HUES6 (cell line): Measurements from ENCODE around the gene MAD1L1.

Source experiments
- H3K27ac ChIP-seq: 2 replicates; pipeline ENCODE4 v1.7.0; 2013; ENCODE audit warnings: low read depth, mild to moderate bottlenecking, low read length, inconsistent platforms
- H3K27me3 ChIP-seq: 2 replicates; pipeline ENCODE4 v1.6.1; 2013; ENCODE audit warnings: low read length; ENCODE audit not compliant: control insufficient read depth, insufficient read depth
- H3K36me3 ChIP-seq: 2 replicates; pipeline ENCODE4 v1.6.1; 2013; ENCODE audit warnings: low read length; ENCODE audit not compliant: control insufficient read depth, insufficient read depth
- H3K4me1 ChIP-seq: 2 replicates; pipeline ENCODE4 v1.6.1; 2013; ENCODE audit warnings: low read length; ENCODE audit not compliant: control insufficient read depth, insufficient read depth
- H3K4me3 ChIP-seq: 2 replicates; pipeline ENCODE4 v1.5.1; 2013; ENCODE audit warnings: low read depth, low read length
- H3K9ac ChIP-seq: one replicate; pipeline ENCODE4 v1.6.1; 2013; ENCODE audit warnings: mild to moderate bottlenecking, low read length
- H3K9me3 ChIP-seq: 2 replicates; pipeline ENCODE4 v1.6.1; 2013; ENCODE audit warnings: low read depth, low read length; ENCODE audit not compliant: control insufficient read depth, insufficient read depth

Gene MAD1L1

GRCh38 chr7:1925349-1925748 lies 307.4 kb downstream of the MAD1L1 start:
- no peak overlapping the region for H3K9ac ChIP-seq
- no peaks in the 10 kb centered on the region for H3K9me3 ChIP-seq
- no peaks in the 10 kb centered on the region for H3K4me1 ChIP-seq
- no peaks in the 10 kb centered on the region for H3K36me3 ChIP-seq
- H3K4me3 ChIP-seq, result no peak overlapping the region
- no peaks in the 10 kb centered on the region for H3K27me3 ChIP-seq
- no peak overlapping the region for H3K27ac ChIP-seq

GRCh38 chr7:1924258-1924817 lies 308.4 kb downstream of the MAD1L1 start:
- H3K36me3 ChIP-seq, result no peaks in the 10 kb centered on the region
- no peak overlapping the region for H3K27ac ChIP-seq
- H3K27me3 ChIP-seq, result no peaks in the 10 kb centered on the region
- H3K9me3 ChIP-seq, result no peaks in the 10 kb centered on the region
- H3K4me1 ChIP-seq, result no peaks in the 10 kb centered on the region
- H3K9ac ChIP-seq, result no peak overlapping the region
- no peak overlapping the region for H3K4me3 ChIP-seq

DNA sequence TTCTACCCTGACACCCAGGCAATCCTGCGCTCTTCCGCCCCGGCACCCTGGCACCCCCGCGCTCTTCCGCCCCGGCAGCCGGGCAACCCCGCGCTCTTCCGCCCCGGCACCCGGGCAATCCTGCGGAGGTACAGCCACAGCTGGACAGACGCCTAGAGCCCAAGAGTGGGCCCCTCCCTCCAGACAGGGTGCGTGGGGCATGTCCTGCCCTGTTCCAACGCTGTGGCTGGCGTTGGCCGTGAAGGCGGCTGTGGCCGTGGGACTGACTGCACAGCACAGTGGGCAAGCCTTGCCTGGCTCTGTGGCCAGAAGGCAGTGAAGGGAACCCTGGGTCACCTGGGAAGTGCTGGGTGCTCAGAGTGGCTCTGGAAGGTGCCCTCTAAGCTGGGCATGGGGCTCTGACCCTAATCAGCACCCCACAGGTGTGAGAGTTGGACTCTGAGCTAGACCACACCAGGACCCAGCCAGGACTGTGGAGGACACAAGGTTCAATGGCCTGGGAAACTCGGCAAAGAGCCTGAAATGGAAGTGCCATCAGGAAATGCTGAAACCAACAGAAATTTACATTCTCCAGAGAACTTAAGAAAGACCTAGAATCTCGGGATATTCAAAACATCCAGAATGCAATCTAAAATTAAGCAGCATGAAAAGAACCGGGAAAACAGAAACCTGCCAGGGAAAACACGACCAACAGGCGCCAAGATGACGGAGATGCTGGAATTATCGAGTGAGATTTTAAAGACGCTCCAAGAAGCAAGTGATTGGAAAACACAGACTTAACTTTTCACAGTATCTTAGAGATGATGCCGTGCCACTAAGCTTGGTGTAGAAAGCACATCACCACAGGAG lies 309.1 kb downstream of the MAD1L1 start:
- no peak overlapping the region for H3K9ac ChIP-seq
- no peaks in the 10 kb centered on the region for H3K4me1 ChIP-seq
- no peaks in the 10 kb centered on the region for H3K9me3 ChIP-seq
- no peaks in the 10 kb centered on the region for H3K36me3 ChIP-seq
- H3K27ac ChIP-seq, result no peak overlapping the region
- no peak overlapping the region for H3K4me3 ChIP-seq
- H3K27me3 ChIP-seq, result no peaks in the 10 kb centered on the region

DNA sequence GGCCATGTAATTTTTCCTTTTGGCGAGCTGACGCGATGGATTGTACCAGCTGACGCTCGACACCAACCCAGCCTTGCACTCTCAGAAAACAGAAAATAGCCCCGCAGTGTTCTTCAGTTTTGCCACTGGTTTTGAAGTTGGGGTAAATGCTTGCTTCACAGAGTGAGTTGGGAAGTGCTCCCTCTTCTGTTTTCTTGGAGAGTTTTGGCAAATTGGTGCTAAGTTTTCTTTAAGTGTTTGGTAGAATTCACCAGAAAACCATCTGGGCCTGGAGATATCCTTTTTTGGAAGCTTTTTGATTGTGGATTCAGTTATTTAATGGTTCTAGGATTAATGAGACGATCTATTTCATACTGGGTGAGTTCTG lies 309.9 kb downstream of the MAD1L1 start:
- no peaks in the 10 kb centered on the region for H3K9me3 ChIP-seq
- H3K27me3 ChIP-seq, result no peaks in the 10 kb centered on the region
- H3K9ac ChIP-seq, result no peak overlapping the region
- H3K4me3 ChIP-seq, result no peak overlapping the region
- H3K36me3 ChIP-seq, result no peaks in the 10 kb centered on the region
- H3K4me1 ChIP-seq, result no peaks in the 10 kb centered on the region
- H3K27ac ChIP-seq, result no peak overlapping the region

DNA sequence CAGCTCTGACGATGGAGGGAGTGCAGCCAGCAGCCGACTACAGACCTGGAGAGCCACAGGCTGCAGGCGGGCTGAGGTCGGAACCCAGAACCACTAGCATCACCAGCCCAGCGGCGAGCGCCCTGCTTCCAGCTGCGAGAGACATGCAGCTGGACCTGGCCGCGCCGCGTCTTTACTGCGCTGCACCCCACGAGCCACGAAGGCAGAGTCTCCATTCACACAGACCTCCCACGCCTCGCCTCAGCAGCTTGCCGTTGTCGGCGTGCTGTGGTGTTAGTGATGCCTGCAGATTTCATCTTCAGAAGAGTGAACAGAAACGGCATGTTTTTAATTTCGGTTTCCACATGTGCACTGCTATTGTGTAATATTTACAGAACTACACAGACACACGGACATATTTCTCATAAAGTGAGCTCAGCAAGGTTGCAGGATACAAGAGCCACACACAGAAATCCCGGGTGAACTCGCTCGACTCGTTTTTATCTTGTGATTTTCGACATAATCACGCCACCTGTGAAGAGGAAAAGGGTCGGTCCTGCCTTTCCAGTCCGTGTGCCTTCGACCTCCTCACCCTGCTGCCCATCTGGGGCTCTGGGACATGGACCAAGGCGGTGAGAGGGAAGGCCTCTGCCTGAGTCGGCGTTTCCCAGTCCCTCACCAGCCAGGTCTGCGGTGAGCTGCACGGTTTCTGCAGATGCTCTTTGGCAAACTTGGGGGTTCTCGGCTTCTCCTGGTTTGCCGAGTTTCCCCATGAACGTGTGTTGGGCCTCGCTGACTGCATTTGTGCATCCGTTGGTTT lies 310.5 kb downstream of the MAD1L1 start:
- no peak overlapping the region for H3K4me3 ChIP-seq
- H3K36me3 ChIP-seq, result no peaks in the 10 kb centered on the region
- no peak overlapping the region for H3K27ac ChIP-seq
- H3K4me1 ChIP-seq, result no peaks in the 10 kb centered on the region
- no peak overlapping the region for H3K9ac ChIP-seq
- H3K27me3 ChIP-seq, result no peaks in the 10 kb centered on the region
- H3K9me3 ChIP-seq, result no peaks in the 10 kb centered on the region

DNA sequence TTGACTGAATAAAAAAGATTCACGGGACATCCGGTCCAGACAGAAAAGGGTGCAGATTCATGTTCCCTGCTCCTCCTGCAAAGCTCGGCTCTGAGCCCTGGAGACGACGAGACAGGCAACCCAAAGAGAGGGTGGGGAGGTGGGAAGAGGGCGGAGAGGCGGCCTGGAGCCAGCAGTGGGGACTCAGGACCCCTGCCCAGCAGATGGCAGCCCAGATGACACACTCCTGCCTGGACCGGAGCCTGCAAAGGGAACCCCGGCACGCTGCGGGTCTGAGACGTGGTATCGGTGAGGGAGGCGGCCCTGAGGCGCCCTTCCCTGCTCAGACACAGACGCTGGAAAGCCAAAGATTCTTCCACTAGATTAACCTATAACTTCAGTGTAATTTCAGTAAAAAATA lies 311.9 kb downstream of the MAD1L1 start:
- no peak overlapping the region for H3K4me3 ChIP-seq

GRCh38 chr7:1920266-1920681 lies 312.5 kb downstream of the MAD1L1 start:
- no peaks in the 10 kb centered on the region for H3K27me3 ChIP-seq
- H3K4me1 ChIP-seq, result no peaks in the 10 kb centered on the region
- H3K4me3 ChIP-seq, result no peak overlapping the region
- no peaks in the 10 kb centered on the region for H3K9me3 ChIP-seq
- H3K9ac ChIP-seq, result no peak overlapping the region
- H3K27ac ChIP-seq, result no peak overlapping the region
- no peaks in the 10 kb centered on the region for H3K36me3 ChIP-seq

More for the DNA sequence above, 311.9 kb downstream of the MAD1L1 start:
- H3K27ac ChIP-seq, result no peak overlapping the region
- H3K4me1 ChIP-seq, result no peaks in the 10 kb centered on the region
- no peaks in the 10 kb centered on the region for H3K27me3 ChIP-seq
- no peaks in the 10 kb centered on the region for H3K9me3 ChIP-seq
- no peak overlapping the region for H3K9ac ChIP-seq
- no peaks in the 10 kb centered on the region for H3K36me3 ChIP-seq

GRCh38 chr7:1919539-1920265 lies 313.0 kb downstream of the MAD1L1 start:
- no peaks in the 10 kb centered on the region for H3K36me3 ChIP-seq
- no peak overlapping the region for H3K4me3 ChIP-seq
- H3K27ac ChIP-seq, result no peak overlapping the region
- no peaks in the 10 kb centered on the region for H3K9me3 ChIP-seq
- H3K9ac ChIP-seq, result no peak overlapping the region
- H3K27me3 ChIP-seq, result no peaks in the 10 kb centered on the region
- no peaks in the 10 kb centered on the region for H3K4me1 ChIP-seq

GRCh38 chr7:1918881-1919525 lies 313.7 kb downstream of the MAD1L1 start:
- H3K4me3 ChIP-seq, result no peak overlapping the region
- no peaks in the 10 kb centered on the region for H3K36me3 ChIP-seq
- peaks cover 2% of the 10 kb centered on the region; the same call in 1 of the 2 replicates for H3K4me1 ChIP-seq
- no peak overlapping the region for H3K9ac ChIP-seq
- no peak overlapping the region for H3K27ac ChIP-seq
- H3K9me3 ChIP-seq, result no peaks in the 10 kb centered on the region
- no peaks in the 10 kb centered on the region for H3K27me3 ChIP-seq

DNA sequence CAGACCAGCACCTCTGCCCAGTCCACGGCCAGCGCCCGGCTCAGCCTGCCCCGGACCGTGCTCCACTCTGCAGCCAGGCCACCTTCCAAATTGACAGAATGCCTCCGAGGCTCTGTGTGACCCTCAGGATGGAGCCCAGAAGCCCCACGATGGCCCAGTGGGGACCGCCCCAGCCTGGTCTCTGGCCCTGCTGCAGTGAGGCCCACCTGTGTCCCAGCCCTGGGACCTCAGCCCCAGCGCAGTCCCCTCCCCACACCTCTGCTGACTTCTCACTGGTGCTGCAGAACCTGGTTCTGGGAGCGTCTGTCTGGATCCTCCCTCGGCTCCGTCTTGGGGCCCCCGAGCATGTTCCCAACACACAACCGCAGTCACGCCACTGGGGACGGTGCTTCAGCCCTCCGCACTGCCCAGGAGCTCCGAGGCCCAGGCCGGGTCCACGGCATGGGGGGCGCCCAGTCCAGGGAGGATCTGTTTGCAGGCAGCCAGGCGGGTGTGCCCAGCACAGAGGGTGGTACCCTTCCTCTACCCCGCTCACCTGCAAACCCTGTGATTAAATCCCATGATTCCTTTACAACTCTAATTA lies 314.6 kb downstream of the MAD1L1 start:
- Histone ChIP-seq H3K4me1 (peaks cover 10% of the 10 kb centered on the region; the same call in 1 of the 2 replicates), H3K27ac (no peak overlapping the region; the same call in 1 of the 2 replicates), H3K4me3 (no peak overlapping the region), H3K9me3 (no peaks in the 10 kb centered on the region), H3K36me3 (no peaks in the 10 kb centered on the region), H3K27me3 (no peaks in the 10 kb centered on the region), H3K9ac (no peak overlapping the region)
